Activated CD4-positive, alpha-beta T cell treated with anti-CD3 and anti-CD28 coated beads for 1 hour (primary cell): ENCODE data around the gene MGMT.

Experiments used
- DNase-seq: peaks from one replicate; pipeline ENCODE4 v3.0.0-alpha.2; 2020

The MGMT gene

DNA sequence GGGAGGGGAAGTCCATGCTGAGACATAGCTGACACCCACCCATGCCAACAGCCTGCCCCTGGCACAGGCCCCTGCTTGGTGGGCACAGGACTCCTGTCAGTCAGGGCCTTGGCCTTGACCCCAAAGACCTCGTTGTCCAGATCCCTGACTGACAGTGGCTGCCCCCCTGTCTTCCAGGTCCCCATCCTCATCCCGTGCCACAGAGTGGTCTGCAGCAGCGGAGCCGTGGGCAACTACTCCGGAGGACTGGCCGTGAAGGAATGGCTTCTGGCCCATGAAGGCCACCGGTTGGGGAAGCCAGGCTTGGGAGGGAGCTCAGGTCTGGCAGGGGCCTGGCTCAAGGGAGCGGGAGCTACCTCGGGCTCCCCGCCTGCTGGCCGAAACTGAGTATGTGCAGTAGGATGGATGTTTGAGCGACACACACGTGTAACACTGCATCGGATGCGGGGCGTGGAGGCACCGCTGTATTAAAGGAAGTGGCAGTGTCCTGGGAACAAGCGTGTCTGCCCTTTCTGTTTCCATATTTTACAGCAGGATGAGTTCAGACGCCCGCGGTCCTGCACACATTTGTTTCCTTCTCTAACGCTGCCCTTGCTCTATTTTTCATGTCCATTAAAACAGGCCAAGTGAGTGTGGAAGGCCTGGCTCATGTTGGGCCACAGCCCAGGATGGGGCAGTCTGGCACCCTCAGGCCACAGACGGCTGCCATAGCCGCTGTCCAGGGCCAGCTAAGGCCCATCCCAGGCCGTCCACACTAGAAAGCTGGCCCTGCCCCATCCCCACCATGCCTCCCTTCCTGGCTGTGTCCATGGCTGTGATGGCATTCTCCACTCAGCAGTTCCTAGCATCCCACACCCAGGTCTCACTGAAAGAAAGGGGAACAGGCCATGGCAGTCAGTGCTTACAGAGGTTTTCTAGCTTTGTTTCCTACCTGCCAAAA lies 299.8 kb downstream of the MGMT start:
- no peak for DNase-seq

DNA sequence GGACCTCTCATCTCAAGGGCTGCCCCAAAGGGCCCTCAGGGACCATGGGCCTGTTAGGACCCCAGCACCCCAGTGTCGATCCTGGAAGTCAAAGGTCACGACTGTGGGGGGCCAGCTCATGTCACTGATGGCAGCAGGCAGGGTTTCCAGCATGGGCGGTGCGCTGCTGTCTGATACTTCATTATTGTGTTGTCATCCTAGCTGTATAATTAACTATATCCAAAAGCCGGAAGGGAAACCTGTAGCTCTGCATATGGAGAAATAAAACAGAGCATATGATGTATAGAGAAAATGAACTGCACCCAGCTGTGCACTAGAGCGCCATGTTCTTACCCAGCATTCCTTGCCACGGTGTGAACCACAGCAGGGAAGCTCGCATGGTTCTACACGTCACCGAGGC lies 300.7 kb downstream of the MGMT start:
- no peak for DNase-seq

DNA sequence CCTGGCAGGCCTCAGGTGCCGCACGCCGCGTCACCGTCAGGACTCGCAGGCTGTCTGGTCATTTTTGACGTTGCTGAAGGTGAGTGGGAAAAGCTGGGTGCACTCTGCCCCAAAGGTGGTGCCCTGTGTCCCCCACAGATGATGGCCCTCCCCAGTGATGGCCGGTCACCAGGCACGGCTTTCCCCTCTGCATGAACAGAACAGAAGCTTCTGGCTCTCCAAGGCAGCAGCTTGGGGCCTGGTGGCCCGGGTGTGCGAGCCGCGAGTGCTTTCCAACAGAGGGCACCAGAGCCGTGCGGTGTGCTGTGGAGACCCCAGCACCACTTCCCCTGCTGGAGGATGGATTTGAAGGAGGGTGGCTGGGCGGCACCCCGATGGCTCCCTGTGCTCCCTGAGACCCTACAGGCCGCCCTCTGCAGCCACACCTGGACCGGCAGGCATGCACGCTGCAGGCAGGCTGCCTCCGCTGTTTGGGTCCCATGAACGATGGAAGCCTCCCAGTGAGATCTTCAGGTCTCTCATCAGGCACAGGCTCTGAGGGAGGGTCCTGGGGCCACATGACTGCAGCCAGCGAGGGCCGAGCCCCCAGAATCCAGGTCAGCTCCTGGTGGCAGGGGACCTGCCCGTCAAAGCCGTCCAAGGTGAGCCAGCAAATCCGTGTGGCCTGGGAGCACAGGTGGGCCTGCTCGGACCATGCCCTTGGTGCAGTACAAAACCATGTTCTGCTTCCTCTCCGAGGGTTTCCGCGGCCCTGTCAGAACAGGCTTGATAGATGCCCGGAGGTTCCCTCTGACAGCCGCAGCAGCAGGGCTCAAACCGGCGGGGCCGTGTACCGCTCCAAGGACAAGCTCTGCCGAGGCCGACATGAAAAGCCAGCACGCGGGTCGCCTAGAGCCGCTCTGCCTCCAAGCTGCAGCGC lies 301.7 kb downstream of the MGMT start:
- no peak for DNase-seq

DNA sequence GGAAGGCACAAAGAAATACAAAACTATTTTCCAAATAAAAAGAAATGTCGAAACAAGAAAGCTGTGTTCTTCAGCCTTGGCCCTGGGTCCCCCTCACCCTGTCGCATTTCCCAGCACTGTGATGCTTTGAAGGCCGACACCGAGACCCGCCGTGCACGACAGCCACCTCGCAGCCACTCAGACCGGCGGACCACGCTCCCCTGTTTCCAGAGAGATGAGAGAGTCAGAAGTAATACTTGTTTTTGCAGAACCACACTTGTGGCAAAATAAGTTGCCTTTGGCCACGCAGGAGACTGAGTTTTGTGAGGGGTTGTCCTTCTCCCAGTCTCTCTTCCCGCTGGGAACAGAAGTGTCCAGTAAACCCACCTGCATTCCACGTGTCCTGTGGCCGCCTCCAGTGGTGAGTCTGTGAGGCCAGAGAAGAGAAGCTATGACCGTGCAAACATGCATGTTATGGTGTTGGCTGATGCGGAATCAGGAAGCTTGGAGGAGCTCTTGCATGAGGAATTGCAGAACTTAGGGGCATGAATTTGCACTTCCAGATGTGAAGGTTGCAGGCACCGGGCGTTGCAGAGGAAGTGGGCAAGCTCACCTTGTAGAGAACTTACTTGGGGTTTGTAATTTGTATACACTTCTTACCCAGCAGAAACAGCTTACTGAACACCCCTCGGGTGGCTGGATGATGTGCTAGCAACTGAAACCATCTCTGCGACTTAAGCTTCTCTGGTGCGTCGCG lies 302.5 kb downstream of the MGMT start:
- no peak for DNase-seq

DNA sequence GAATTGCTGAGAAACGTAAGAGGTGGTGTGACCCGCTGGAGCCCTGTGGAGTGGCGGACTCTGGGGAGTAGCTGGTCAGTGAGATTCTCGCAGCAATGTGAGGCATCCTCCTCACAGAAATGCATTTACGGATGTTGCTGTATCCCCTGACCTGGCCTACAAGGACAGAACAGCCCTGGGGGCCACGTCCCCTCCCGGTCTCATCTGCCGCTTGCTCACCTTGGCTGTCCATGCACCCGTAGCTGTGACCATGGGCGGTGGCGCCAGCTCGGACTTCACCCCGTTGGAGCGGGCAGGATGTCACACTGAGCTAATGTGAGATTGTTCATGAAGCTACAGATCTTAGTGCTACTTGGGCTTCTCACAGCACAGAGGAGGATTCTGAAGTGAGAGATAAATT lies 303.2 kb downstream of the MGMT start:
- DNase-seq, result no peak

DNA sequence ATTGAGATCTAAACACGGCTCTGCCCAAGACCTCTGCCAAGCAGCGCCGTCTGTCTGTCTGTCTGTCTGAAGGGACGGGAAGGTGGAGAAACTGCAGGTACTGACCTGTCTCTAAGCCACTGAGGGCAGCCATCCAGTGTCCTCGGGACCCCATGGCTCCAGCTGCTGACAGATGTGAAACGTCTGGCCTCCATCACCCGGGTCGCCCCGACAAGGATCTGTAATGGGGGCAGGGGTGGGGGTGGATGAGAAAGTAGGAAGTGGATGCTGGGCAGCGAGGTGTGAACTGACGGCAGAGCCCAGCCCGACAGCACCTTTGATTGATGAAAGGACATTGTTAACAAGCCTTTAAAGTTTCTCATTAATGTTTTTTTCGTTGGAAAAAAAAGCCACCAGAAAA lies 304.0 kb downstream of the MGMT start:
- DNase-seq, result no peak

DNA sequence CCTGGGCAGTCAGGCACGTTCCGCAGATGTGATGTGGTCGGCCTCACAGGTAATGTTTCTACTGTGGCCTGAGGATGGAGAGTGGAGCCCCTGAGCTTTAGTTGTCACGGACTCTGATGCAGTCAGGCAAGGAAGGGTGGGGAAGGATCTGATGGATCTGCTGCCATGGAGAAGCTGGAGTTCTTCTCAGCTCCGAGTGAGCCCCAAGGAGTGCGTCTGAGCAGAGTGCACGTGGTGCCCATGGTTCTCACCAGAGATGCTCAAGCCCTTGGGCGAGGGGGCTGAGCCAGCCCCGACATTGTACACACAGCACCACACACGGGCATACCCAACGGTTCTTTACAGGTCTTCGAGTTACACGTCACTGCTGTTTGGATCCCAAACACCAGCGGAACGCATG lies 304.5 kb downstream of the MGMT start:
- DNase-seq, result no peak

DNA sequence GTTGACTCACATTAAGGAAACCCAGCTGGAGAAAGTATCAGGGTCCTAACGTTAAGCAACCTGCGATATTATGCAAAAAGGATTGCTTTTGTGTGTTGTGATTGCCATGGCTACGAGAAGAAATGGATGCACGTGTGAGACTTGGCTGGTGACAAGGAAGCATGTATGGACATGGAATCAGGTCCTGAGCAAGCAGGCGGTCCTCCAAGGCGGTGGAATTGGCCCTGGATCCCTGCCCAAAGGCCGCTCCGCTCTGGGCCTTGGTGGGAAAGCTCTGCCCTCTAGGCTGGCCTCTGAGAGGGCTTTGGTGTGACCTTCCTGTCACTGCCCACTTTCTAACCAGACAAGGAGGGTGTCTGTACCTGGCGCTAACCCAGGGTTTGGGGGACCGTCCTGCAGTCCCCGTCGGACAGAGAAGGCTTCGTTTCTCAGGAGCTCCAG lies 305.0 kb downstream of the MGMT start:
- DNase-seq, result no peak

DNA sequence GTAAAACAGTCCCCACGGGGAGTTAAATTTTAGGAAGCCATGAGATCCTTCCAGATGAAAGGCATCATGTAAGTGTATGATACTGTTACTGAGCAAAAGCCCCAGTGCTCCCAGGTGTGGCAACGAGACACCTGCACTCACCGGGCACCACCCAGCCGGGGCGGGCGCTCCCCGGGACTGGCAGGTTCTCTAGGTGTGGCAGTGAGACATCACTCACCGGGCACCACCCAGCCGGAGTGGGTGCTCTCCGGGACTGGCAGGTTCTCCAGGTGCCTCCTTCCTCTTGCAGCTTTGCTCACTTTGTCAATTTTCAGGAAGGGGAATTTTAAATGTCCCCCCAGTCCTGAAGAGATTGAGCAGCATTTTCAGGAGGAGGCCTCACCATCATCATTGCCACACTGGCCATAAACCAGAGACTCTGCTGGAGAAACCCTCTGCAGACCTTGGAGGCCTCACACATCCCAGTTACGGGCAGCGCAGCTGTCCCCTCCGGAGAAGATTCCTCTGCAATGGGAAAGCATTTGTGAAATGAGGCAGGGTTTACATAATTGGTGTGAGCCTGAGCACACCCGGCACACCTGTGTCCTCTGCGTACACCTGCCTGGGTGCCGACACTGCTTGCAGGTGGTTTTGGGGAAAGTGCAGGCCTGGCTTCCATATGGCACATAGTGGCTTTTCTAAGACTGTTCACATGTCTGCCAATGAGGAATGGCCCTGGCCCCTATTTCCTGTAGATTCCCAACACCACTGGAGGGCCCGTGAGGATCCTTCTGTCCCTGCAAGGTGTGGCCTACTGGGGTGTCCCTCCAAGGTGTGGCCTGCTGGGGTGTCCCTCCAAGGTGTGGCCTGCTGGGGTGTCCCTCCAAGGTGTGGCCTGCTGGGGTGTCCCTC lies 305.7 kb downstream of the MGMT start:
- no peak for DNase-seq

DNA sequence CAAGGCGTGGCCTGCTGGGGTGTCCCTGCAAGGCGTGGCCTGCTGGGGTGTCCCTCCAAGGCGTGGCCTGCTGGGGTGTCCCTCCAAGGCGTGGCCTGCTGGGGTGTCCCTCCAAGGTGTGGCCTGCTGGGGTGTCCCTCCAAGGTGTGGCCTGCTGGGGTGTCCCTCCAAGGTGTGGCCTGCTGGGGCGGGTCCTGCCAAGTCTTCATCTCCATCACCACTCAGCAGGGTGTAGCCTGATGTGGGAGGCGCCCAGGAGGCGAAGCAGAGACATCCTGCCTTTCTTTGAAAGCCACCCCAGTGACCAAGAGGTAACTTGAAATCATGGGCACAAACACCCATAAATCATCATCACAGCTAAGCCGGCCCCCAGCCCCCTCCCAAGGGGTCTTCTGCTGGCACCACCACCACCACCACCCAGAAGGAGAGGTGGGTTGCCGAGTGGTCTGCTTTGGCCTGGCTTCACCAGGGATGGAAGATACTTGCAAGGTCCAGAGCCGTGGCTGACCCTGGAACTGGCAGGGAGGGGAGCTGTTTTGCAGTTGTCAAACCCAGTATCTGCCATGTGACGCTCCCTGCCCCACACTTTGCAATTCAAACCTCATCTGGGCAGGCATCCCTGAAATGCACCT lies 306.4 kb downstream of the MGMT start:
- no peak for DNase-seq

DNA sequence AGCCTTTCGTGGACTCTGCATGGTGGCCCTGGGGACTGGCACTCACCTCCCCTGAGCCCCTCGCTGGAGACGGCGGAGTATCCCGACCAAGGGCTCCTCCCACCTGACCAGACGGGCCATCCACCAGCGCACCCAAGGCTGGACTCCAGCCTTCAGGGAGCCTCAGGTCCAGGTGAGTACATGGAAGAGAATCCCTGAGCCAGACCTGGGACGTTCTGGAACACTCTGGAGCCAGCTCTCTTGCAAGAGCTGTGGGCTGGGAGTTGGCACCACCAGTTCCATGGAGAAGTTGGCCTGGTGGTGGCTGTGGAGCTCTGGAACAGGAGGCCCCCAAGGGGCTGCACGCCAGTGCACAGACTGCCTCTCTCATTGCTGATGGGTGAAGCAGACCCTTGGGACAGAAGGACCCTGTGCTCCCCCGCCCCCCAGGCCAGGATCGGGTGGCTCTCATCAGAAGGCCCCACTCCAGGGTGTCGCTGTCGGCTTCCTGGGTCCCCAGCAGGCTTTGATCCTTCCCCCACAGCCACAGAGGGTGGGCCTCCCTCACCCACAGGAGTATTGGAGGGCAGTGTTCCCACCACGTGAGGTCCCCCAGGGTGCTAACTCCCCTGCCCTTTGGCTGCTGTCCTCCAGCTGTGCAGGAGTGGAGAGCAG lies 307.2 kb downstream of the MGMT start:
- DNase-seq, result no peak

DNA sequence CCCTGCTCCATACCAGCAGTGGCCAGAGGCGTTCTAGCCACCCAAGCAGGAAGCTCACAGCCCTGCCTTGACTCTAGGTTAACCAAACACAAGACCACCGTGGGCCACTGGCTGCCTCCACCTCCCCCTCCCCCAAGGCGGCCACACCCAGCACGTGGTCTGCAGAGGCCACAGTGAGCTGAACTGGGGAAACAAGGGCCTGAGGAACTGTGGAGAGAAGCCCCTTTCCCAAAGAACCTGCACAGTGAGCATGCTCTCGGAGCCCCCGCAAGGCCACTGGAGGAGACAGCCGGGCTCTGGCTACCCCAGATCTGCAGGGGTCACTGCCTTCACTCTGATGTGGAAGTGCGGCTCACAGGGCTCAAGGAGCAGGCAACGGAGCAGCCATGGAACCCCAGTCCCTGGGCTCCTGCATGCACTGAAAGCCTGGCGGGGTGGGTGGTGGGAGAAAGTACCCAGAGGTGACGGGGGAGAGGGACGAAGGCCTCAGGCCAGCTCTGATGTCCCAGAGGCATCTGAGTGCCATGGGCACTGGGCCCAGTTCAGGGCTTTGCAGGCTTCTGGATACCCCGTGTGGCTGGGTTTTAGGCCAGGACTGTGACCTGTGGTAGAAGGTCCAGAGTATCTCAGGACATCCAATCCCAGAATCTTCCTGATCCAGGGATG lies 307.8 kb downstream of the MGMT start:
- no peak for DNase-seq

DNA sequence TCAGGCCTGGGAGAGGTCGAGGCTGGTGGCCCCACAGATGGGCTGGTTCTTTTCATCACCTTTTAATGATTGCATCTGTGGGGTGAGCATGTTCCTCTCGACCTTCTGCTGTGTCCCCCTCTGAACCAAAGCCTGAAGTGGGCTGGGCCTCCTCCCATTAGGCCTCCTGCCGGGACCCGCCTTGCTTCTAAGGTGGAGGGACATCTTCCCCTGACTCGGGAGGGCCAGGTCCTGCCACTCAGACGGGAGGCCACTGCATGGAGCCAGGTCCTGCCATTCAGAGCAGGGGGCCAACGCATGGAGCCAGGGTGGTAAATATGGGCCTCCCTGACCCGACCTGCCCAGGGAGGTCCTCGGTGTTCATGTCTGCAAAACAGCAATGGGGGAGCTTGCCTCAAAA lies 308.6 kb downstream of the MGMT start:
- DNase-seq, result no peak

DNA sequence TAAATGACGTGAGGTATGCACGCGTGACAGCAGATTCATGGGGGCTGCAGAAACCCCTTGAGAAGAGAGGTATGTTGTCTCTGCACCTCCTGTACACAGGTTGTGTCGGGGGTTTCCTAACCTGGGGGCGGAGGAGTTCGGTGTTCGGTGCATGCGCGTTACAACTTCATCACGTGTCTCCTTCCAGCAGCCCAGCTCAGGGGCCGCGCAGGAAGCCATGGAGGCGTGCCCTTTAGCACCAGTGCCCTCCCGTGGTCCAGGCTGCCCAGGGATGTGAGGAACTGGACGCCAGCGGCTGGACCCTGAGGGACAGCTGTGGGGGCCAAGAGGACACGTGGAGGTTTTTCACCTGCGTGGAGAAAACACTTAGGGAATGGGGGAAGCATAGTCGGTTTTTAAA lies 310.6 kb downstream of the MGMT start:
- no peak for DNase-seq

DNA sequence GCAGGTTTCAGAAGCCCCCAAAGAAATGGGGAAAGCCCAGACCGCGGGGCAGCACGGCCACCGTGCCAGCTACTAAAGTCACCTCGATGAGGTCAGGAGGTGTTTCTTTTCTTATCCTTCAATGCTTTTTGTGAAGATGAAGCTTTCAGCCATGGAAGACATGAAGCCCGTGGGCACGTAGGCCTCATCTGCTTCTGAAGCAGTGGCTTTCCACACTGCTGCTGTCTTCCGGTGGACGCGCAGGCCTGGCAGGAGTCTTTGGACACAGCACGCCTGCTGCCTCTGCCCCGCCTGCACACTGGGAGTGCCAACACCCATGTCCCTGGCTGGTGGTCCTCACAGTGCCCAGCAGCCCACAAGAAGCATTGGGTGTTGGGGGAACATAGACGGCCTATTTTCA lies 311.5 kb downstream of the MGMT start:
- no peak for DNase-seq

DNA sequence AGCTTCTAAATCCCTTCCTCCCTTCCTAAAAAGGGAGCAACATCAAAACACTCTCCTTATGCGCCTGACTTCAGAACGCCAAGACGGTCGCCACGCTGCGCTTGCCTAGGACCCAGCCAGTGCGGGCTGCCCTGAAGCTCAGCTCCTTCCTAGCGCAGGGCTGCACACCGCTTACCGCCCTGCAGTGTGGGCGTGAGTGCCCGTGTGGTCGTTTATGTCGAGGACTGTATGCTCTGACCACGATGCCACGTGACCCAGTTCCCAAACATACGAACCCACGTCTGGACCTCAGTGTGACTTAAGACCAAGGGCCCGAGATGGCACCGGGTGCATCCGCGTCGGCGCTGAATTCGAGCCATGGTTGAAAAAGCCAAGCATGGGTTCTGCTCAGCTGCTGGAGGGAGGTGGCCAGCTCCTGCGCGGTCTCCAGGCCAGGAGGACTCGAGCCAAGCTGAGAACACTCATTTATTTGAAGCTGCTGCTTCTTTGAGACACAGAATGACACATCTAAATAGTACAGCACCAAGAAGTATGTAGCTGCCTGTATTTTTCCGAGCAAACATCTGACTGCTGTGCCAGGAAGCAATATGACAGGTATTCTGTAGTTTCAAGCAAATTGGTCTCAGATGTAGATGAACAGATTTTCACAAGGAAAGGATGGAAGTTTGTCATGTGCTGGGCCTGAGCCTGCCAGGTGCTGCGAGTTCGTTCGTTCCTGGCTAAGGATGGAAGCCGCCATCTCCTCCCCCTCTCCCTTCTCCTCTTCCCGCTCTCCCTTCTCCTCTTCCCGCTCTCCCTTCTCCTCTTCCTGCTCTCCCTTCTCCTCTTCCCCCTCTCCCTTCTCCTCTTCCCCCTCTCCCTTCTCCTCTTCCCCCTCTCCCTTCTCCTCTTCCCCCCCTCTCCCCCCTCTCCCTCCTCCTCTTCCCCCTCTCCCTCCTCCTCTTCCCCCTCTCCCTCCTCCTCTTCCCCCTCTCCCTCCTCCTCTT lies 312.4 kb downstream of the MGMT start:
- DNase-seq, result no peak

DNA sequence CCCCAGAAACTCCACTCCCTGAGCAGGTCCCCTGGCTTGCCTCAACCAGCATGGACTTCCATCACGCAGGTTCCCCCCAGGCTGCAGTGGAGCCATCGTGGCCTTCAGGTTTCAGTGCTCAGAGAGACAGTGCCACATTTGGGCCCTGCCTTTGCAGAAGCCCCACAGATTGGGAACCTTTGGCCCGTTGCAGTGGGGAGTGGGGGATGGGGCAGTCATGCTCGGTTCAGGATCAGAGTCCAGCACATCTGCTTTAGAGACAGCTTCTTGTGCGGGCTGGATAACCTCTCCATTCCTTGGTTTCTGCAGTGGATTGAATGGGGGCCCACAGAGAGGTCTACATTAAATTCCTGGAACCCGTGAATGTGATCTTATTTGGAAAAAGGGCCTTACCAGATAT lies 313.2 kb downstream of the MGMT start:
- DNase-seq, result no peak

DNA sequence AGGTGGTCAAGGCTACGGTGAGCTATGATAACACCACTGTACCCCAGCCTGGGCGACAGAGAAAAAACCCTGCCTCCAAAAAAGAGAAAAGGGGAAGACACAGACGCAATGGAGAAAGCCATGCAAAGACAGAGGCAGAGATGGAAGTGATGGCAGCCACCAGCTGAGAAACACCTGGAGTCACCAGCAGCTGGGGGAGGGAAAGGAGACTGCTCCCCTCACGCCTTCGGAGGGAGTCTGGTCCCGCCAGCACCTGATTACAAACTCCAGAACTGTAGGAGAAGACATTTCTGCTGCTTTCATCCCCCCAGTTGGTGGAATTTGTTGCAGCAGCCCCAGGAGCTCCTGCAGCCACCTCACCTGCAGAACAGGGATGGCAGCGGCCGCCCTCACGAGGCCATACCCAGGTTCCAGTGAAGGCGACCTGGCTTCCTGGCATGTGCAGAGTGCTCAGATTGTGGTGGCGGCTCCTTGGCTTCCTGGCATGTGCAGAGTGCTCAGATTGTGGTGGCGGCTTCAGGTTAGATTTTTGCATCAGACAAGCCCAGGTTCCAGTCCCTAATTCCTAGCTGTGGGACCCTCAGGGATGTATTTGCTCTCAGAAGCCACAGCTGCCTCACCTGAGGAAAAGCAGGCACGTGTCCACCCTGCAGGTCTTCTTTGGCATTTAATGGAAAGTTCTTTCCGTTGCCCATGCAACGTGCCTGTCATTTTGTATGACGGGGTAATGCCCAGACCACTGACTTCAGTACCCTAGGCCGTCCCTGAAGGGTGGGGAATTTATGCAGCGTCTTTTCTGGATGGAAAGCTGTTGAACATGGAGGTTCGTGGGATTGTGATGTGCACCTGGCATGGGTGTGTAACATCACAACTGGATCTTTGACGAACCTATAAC lies 314.1 kb downstream of the MGMT start:
- no peak for DNase-seq
